Measurements from ENCODE around the gene MPP1.

The MPP1 gene

GRCh38 chrX:154805696-154806091, 409 bp upstream of the MPP1 start:
- no peak for DNase-seq
- Histone ChIP-seq H3K4me3 (ENCODE audit: low read depth, low read length) (peak overlapping the region; percentile 73), H3K4me1 (no peaks in the 10 kb centered on the region; the same call in 1 of the 2 replicates), H3K9me3 (no peaks in the 10 kb centered on the region), H3K27me3 (no peaks in the 10 kb centered on the region), H3K36me3 (no peaks in the 10 kb centered on the region)
- TF ChIP-seq, protein P1, sequence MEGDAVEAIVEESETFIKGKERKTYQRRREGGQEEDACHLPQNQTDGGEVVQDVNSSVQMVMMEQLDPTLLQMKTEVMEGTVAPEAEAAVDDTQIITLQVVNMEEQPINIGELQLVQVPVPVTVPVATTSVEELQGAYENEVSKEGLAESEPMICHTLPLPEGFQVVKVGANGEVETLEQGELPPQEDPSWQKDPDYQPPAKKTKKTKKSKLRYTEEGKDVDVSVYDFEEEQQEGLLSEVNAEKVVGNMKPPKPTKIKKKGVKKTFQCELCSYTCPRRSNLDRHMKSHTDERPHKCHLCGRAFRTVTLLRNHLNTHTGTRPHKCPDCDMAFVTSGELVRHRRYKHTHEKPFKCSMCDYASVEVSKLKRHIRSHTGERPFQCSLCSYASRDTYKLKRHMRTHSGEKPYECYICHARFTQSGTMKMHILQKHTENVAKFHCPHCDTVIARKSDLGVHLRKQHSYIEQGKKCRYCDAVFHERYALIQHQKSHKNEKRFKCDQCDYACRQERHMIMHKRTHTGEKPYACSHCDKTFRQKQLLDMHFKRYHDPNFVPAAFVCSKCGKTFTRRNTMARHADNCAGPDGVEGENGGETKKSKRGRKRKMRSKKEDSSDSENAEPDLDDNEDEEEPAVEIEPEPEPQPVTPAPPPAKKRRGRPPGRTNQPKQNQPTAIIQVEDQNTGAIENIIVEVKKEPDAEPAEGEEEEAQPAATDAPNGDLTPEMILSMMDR (IDR thresholded peaks at IDR 0.05; ENCODE audit: low read depth, low read length): no peak

DNA sequence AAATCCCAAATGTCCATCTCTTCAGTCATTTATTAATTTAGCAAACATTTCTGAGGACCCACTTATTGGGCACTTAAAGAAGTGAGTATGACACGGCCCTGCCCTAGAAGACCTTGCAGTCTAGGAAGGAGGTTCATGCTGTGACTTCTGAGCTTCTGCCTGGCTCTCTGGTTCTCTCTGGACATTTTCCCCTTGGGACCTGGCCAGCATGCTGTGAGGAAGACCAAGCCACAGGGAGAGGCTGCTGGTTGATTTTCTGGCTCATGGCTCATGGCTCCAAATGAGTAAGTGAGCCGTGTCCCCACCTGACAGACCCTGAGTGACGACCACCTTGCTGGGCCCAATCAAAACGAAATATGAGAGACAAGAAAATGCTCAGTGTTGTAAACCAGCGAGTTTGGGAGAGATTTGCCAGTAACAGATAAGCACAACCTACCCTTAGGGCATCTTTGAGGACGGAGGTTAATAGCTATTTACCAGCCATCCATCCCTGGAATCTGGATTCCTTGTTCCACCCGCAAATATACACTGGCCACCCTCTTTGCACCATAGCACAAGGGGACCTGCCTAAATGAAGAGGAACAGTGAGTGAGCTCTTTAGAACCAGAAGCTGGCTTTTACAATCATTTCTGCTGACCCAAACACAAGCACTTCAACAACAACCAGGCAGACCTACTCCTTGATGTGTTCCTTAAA, 876 bp downstream of the MPP1 start:
- Histone ChIP-seq H3K36me3 (no peaks in the 10 kb centered on the region), H3K9me3 (no peaks in the 10 kb centered on the region), H3K4me1 (peaks cover 7% of the 10 kb centered on the region), H3K27me3 (no peaks in the 10 kb centered on the region), H3K4me3 (ENCODE audit: low read depth, low read length) (peak overlapping the region; percentile 73)
- DNase-seq: peak; percentile 25
- TF ChIP-seq, protein P1 (IDR thresholded peaks at IDR 0.05; ENCODE audit: low read depth, low read length): no peak

DNA sequence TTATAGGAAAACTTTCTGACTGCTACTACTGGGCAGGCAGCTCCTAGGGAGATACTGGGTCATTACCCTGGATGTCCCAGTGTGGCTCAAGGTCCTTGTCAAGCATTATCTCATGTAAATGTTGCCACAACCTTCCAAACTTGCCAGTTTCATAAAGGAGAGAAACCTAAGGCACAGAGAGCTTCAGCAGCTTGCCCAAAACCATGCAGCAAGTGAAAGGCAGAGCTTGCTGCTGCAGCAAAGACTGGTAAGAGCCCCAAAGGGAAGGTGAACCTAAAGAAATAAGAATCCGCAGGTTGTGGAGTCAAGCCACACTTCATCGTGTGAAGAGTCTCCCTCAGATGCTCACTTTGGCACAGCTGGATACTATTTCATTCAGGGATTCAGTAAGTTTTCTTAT, 2.3 kb downstream of the MPP1 start:
- Histone ChIP-seq H3K4me1 (peaks cover 13% of the 10 kb centered on the region), H3K4me3 (ENCODE audit: low read depth, low read length) (no peak overlapping the region), H3K27me3 (no peaks in the 10 kb centered on the region), H3K9me3 (no peaks in the 10 kb centered on the region), H3K36me3 (no peaks in the 10 kb centered on the region)
- TF ChIP-seq, protein P1 (IDR thresholded peaks at IDR 0.05; ENCODE audit: low read depth, low read length): no peak
- no peak for DNase-seq

DNA sequence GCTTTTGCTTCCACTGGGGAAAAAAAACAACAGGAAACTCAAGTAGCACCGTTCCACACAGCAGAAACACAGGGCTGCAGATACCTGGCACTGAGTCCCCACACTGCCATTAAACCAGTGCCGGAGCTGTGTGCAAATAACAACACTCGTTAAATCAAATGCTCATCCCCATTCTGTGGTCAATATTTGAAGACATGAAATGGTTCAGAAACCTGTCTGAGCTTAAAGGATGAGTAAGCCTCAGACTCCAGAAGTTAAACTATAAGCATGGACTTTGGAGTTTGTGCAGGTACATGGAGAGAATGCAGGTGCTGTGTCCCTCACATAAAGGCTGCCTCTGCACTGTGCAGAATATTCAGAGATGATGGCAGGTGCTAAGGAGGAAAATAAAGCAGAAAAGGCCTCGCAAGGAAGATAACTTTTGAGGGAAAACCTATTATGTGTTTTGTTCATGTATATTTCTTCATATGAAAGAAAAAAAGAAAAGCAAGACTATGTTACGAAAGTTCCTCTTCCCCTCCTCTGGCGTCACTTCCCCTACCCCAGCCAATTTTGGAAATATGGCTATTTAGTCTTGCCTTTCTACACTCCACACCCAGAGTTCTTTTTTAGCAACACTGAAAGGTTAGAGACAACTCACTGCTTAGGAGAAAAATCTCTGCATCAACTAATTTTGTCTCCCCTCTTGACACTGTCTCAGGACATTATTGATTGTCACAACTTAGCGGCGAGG, 4.6 kb downstream of the MPP1 start:
- Histone ChIP-seq H3K36me3 (no peaks in the 10 kb centered on the region), H3K4me1 (peaks cover 13% of the 10 kb centered on the region), H3K4me3 (ENCODE audit: low read depth, low read length) (no peak overlapping the region), H3K9me3 (no peaks in the 10 kb centered on the region), H3K27me3 (no peaks in the 10 kb centered on the region)
- TF ChIP-seq, protein P1 (IDR thresholded peaks at IDR 0.05; ENCODE audit: low read depth, low read length): no peak
- DNase-seq: no peak

GRCh38 chrX:154799556-154800348, 5.5 kb downstream of the MPP1 start:
- DNase-seq: peak; percentile 57
- Histone ChIP-seq H3K9me3 (no peaks in the 10 kb centered on the region), H3K27me3 (no peaks in the 10 kb centered on the region), H3K4me3 (ENCODE audit: low read depth, low read length) (no peak overlapping the region), H3K36me3 (no peaks in the 10 kb centered on the region), H3K4me1 (peaks cover 13% of the 10 kb centered on the region)
- TF ChIP-seq, protein P1 (IDR thresholded peaks at IDR 0.05; ENCODE audit: low read depth, low read length): no peak

Data from BE2C (cell line).